A673 (cell line): ENCODE data around the gene WNT2. TPM values are rescaled to one million over a fixed set of nuclear protein-coding genes. Genes with fewer than 3 reads are reported as not detected.
A peak's percentile ranks its signal among the peaks of the same experiment; 100 is the strongest.

Experiments
- BruUV-seq: library from RNA; stranded (reverse); fragments of 400-500 nt; replicated peaks from 2 replicates; lab custom pipeline; 2021; lab: Mats Ljungman, UMichigan
- CTCF ChIA-PET: fragments of 300-600 bp; sonication (Branson Sonifier 250); formaldehyde crosslinking; loops from one replicate; lab custom pipeline; 2022; ENCODE audit warnings: antibody characterized with exemption; lab: Charles Lee
- POLR2A ChIA-PET: fragments of 300-600 bp; sonication (Branson Sonifier 250); formaldehyde crosslinking; loops from one replicate; lab custom pipeline; 2022; ENCODE audit warnings: antibody characterized with exemption; ENCODE audit not compliant: low non-redundant PET; lab: Charles Lee
- DNase-seq: peaks from one replicate; pipeline ENCODE4 v3.0.0-alpha.2; 2015; ENCODE audit warnings: low spot score
- H3K27ac ChIP-seq: fragments of 200-600 bp; sonication (generic); 2 replicates; pipeline ENCODE4 v1.5.1; 2016; ENCODE audit warnings: mixed run types, low read depth, mild to moderate bottlenecking, mixed read lengths, antibody characterized with exemption, low read length; ENCODE audit not compliant: poor library complexity, severe bottlenecking
- H3K27me3 ChIP-seq: fragments of 200-600 bp; sonication (generic); replicated peaks from 2 replicates; pipeline ENCODE4 v1.6.1; 2017; ENCODE audit warnings: mixed run types, low read depth, mild to moderate bottlenecking, mixed read lengths, antibody characterized with exemption, low read length; ENCODE audit not compliant: insufficient read depth, poor library complexity
- H3K36me3 ChIP-seq: fragments of 200-600 bp; sonication (generic); 2 replicates; pipeline ENCODE4 v1.6.1; 2016; ENCODE audit warnings: mixed run types, mild to moderate bottlenecking, mixed read lengths, antibody characterized with exemption, low read length; ENCODE audit not compliant: insufficient read depth, poor library complexity, severe bottlenecking
- H3K4me1 ChIP-seq: fragments of 200-600 bp; sonication (generic); 2 replicates; pipeline ENCODE4 v1.6.1; 2017; ENCODE audit warnings: mixed run types, mild to moderate bottlenecking, mixed read lengths, antibody characterized with exemption, low read length; ENCODE audit not compliant: insufficient read depth, poor library complexity, severe bottlenecking
- H3K4me3 ChIP-seq: fragments of 200-600 bp; sonication (generic); 2 replicates; pipeline ENCODE4 v1.5.1; 2016; ENCODE audit warnings: low read depth, mixed run types, mild to moderate bottlenecking, mixed read lengths, low read length; ENCODE audit not compliant: poor library complexity, severe bottlenecking
- H3K9me3 ChIP-seq: fragments of 200-600 bp; sonication (generic); 2 replicates; pipeline ENCODE4 v1.6.1; 2016; ENCODE audit warnings: mixed run types, low read depth, mild to moderate bottlenecking, mixed read lengths, antibody characterized with exemption, low read length; ENCODE audit not compliant: poor library complexity, severe bottlenecking
- EZH2 ChIP-seq: fragments of 200-600 bp; sonication (generic); IDR thresholded peaks from 2 replicates; pipeline ENCODE4 v1.6.1; 2017; ENCODE audit warnings: borderline replicate concordance, low read depth, mild to moderate bottlenecking, mixed read lengths, antibody characterized with exemption, low read length; ENCODE audit not compliant: poor library complexity, severe bottlenecking
- intact Hi-C: fragments of 100-400 bp; cut with micrococcal nuclease; formaldehyde crosslinking; loops from one replicate; pipeline ENCODE4 v1.10.0; 2022; ENCODE audit not compliant: unreplicated experiment
- total RNA-seq: library from RNA; stranded (reverse); gene quantifications from 2 replicates; pipeline ENCODE4 v1.2.3, GENCODE V29; 2021
- TF ChIP-seq, protein P1 (sequence below): fragments of 300-800, 200-600 bp; sonication (generic); conservative IDR thresholded peaks from 2 replicates; pipeline ENCODE4 v1.5.1; 2017; ENCODE audit warnings: low read depth, mild to moderate bottlenecking, antibody characterized with exemption, low read length, moderate library complexity, mixed read lengths

Gene WNT2
- total RNA-seq, 1 experiment from 2014 or later = not detected

GRCh38 chr7:117283371-117283770 lies 39.5 kb downstream of the WNT2 start:
- Histone ChIP-seq H3K27ac (no peak overlapping the region), H3K27me3 (no peaks in the 10 kb centered on the region), H3K4me1 (no peaks in the 10 kb centered on the region), H3K36me3 (no peaks in the 10 kb centered on the region), H3K9me3 (no peaks in the 10 kb centered on the region), H3K4me3 (no peak overlapping the region)
- intact Hi-C loops = no loop called here
- CTCF ChIA-PET = no interaction called here
- no TSS peak for BruUV-seq
- no peak for TF ChIP-seq EZH2
- TF ChIP-seq, protein P1, sequence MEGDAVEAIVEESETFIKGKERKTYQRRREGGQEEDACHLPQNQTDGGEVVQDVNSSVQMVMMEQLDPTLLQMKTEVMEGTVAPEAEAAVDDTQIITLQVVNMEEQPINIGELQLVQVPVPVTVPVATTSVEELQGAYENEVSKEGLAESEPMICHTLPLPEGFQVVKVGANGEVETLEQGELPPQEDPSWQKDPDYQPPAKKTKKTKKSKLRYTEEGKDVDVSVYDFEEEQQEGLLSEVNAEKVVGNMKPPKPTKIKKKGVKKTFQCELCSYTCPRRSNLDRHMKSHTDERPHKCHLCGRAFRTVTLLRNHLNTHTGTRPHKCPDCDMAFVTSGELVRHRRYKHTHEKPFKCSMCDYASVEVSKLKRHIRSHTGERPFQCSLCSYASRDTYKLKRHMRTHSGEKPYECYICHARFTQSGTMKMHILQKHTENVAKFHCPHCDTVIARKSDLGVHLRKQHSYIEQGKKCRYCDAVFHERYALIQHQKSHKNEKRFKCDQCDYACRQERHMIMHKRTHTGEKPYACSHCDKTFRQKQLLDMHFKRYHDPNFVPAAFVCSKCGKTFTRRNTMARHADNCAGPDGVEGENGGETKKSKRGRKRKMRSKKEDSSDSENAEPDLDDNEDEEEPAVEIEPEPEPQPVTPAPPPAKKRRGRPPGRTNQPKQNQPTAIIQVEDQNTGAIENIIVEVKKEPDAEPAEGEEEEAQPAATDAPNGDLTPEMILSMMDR = no peak
- DNase-seq = no peak
- POLR2A ChIA-PET = no interaction called here

DNA sequence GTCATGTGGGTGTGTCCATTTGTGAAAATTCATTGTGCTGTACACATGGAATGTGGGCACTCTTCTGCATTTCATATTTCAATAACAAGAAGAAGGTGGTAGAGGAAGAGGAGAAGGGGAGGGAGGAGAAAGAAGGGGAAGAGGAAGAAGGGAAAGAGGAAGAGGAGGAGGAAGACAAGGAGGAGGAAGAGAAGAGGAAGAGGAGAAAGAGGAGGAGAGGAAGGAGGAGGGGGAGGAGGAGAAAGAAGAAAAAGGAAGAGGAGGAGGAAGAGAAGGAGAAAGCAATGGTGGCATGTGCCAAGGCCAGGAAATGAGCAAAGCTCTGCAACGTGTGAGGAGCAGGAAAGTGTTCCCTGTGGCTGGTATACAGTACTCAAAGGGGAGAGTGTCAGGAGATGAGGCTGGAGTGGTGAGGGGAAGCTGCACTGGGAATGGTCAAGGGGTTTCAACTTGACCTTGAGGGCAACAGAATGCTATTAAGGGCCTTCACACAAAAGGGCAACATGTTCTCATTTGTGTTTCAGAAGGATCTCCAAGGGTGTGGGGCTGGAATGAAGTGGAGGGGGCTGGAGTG lies 40.5 kb downstream of the WNT2 start:
- intact Hi-C loops = no loop called here
- no peaks in the 10 kb centered on the region for H3K9me3 ChIP-seq
- H3K4me1 ChIP-seq = no peaks in the 10 kb centered on the region
- H3K27ac ChIP-seq = no peak overlapping the region
- no peak overlapping the region for H3K4me3 ChIP-seq
- TF ChIP-seq, protein P1 = no peak
- ChIA-PET CTCF (no interaction called here), POLR2A (no interaction called here)
- no peaks in the 10 kb centered on the region for H3K27me3 ChIP-seq
- no TSS peak for BruUV-seq
- DNase-seq = no peak
- H3K36me3 ChIP-seq = no peaks in the 10 kb centered on the region

GRCh38 chr7:117281562-117281961 lies 41.3 kb downstream of the WNT2 start:
- Histone ChIP-seq H3K27ac (no peak overlapping the region), H3K27me3 (no peaks in the 10 kb centered on the region), H3K4me1 (no peaks in the 10 kb centered on the region), H3K36me3 (no peaks in the 10 kb centered on the region), H3K4me3 (no peak overlapping the region), H3K9me3 (no peaks in the 10 kb centered on the region)
- intact Hi-C loops = no loop called here
- CTCF ChIA-PET = no interaction called here
- TF ChIP-seq EZH2 = no peak
- TF ChIP-seq, protein P1 = no peak
- BruUV-seq = no TSS peak
- POLR2A ChIA-PET = no interaction called here
- DNase-seq = peak; percentile 34
